ENCODE results near the gene HIP1. TPM values are rescaled to one million over a fixed set of nuclear protein-coding genes. Genes with fewer than 3 reads are reported as not detected.

Gene HIP1
- total and polyA plus RNA-seq, 2 of the 13 experiments (the other 11 are each of a cell fraction or from before 2014, with no cell fraction given): 4.5 to 6.2 TPM

DNA sequence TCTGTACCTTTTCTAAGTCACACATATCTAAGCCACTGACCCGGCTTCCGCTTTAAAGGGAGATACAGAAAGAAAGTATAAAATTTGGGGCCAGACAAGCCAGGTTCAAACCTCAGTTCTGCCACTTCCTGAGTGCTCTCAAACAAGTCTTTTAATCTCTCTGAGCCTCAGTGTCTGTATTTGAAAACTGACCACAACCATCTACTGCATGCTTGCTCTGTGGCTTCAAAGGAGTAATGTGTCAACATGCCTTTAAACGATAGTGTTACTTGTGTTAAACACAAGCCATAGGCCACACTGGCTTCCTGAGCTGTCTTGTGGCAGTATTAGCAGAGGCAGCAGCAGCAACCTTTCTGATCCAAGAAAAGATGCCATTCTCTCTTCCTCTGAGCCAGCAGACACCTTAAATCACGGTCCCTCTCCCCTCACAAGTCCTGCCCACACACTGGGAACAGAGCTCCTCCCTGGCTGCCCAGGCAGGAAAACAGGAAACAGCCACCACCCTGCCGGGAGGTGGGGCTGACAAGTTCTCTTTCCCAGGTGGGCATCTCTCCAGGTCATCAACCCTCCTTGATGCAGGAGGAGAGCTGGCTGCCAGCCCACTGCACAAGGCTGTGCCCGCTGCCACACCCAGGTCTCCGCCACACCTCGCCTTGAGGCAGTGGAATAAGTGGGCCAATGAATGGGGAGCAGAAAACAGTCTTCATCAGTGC, 10.7 kb downstream of the HIP1 start (continued):
- 0 out of 4 replicates have a peak, but pooled peaks of 1 of the 2 experiments have one; percentile 37 for TF ChIP-seq KLF16 (CRISPR knock-in tag; IDR thresholded peaks at IDR 0.05)
- no peak for TF ChIP-seq ARNTL (CRISPR knock-in tag; IDR thresholded peaks at IDR 0.05)
- no peak for TF ChIP-seq ZNF883 (CRISPR knock-in tag; IDR thresholded peaks at IDR 0.05; ENCODE audit: not compliant biosample characterization)
- TF ChIP-seq ZNF891 (CRISPR knock-in tag; IDR thresholded peaks at IDR 0.05): no peak
- TF ChIP-seq, protein P1, sequence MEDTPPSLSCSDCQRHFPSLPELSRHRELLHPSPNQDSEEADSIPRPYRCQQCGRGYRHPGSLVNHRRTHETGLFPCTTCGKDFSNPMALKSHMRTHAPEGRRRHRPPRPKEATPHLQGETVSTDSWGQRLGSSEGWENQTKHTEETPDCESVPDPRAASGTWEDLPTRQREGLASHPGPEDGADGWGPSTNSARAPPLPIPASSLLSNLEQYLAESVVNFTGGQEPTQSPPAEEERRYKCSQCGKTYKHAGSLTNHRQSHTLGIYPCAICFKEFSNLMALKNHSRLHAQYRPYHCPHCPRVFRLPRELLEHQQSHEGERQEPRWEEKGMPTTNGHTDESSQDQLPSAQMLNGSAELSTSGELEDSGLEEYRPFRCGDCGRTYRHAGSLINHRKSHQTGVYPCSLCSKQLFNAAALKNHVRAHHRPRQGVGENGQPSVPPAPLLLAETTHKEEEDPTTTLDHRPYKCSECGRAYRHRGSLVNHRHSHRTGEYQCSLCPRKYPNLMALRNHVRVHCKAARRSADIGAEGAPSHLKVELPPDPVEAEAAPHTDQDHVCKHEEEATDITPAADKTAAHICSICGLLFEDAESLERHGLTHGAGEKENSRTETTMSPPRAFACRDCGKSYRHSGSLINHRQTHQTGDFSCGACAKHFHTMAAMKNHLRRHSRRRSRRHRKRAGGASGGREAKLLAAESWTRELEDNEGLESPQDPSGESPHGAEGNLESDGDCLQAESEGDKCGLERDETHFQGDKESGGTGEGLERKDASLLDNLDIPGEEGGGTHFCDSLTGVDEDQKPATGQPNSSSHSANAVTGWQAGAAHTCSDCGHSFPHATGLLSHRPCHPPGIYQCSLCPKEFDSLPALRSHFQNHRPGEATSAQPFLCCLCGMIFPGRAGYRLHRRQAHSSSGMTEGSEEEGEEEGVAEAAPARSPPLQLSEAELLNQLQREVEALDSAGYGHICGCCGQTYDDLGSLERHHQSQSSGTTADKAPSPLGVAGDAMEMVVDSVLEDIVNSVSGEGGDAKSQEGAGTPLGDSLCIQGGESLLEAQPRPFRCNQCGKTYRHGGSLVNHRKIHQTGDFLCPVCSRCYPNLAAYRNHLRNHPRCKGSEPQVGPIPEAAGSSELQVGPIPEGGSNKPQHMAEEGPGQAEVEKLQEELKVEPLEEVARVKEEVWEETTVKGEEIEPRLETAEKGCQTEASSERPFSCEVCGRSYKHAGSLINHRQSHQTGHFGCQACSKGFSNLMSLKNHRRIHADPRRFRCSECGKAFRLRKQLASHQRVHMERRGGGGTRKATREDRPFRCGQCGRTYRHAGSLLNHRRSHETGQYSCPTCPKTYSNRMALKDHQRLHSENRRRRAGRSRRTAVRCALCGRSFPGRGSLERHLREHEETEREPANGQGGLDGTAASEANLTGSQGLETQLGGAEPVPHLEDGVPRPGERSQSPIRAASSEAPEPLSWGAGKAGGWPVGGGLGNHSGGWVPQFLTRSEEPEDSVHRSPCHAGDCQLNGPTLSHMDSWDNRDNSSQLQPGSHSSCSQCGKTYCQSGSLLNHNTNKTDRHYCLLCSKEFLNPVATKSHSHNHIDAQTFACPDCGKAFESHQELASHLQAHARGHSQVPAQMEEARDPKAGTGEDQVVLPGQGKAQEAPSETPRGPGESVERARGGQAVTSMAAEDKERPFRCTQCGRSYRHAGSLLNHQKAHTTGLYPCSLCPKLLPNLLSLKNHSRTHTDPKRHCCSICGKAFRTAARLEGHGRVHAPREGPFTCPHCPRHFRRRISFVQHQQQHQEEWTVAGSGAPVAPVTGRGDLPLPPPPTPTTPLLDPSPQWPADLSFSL (CRISPR knock-in tag; IDR thresholded peaks at IDR 0.05): peak; percentile 92
- TF ChIP-seq, protein P2, sequence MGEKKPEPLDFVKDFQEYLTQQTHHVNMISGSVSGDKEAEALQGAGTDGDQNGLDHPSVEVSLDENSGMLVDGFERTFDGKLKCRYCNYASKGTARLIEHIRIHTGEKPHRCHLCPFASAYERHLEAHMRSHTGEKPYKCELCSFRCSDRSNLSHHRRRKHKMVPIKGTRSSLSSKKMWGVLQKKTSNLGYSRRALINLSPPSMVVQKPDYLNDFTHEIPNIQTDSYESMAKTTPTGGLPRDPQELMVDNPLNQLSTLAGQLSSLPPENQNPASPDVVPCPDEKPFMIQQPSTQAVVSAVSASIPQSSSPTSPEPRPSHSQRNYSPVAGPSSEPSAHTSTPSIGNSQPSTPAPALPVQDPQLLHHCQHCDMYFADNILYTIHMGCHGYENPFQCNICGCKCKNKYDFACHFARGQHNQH (CRISPR knock-in tag; IDR thresholded peaks at IDR 0.05): 0 out of 2 replicates have a peak, but pooled peaks have one; percentile 45
- no peak for TF ChIP-seq MZF1 (CRISPR knock-in tag; IDR thresholded peaks at IDR 0.05; ENCODE audit: borderline replicate concordance)
- no peak for TF ChIP-seq HNRNPL (IDR thresholded peaks at IDR 0.05; ENCODE audit: low read depth, low read length)
- no peak for TF ChIP-seq ZNF143 (CRISPR knock-in tag; IDR thresholded peaks at IDR 0.05)
- TF ChIP-seq DPF2 (CRISPR knock-in tag; IDR thresholded peaks at IDR 0.05; ENCODE audit: borderline replicate concordance, low read depth): peak; percentile 52; the same call in 1 of the 2 replicates
- TF ChIP-seq ZNF563 (CRISPR knock-in tag; IDR thresholded peaks at IDR 0.05): no peak
- TF ChIP-seq, protein P3, sequence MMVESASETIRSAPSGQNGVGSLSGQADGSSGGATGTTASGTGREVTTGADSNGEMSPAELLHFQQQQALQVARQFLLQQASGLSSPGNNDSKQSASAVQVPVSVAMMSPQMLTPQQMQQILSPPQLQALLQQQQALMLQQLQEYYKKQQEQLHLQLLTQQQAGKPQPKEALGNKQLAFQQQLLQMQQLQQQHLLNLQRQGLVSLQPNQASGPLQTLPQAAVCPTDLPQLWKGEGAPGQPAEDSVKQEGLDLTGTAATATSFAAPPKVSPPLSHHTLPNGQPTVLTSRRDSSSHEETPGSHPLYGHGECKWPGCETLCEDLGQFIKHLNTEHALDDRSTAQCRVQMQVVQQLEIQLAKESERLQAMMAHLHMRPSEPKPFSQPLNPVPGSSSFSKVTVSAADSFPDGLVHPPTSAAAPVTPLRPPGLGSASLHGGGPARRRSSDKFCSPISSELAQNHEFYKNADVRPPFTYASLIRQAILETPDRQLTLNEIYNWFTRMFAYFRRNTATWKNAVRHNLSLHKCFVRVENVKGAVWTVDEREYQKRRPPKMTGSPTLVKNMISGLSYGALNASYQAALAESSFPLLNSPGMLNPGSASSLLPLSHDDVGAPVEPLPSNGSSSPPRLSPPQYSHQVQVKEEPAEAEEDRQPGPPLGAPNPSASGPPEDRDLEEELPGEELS (CRISPR knock-in tag; IDR thresholded peaks at IDR 0.05): peak; percentile 45
- TF ChIP-seq MAFF (IDR thresholded peaks at IDR 0.05; ENCODE audit: low read depth, low read length): no peak
- no peak for TF ChIP-seq HNRNPH1 (optimal IDR thresholded peaks at IDR 0.05; ENCODE audit: low read depth, low read length)
- TF ChIP-seq SP140L (CRISPR knock-in tag; IDR thresholded peaks at IDR 0.05; ENCODE audit: borderline replicate concordance): no peak
- no peak for TF ChIP-seq ZNF720 (CRISPR knock-in tag; IDR thresholded peaks at IDR 0.05)
- TF ChIP-seq, protein P4, sequence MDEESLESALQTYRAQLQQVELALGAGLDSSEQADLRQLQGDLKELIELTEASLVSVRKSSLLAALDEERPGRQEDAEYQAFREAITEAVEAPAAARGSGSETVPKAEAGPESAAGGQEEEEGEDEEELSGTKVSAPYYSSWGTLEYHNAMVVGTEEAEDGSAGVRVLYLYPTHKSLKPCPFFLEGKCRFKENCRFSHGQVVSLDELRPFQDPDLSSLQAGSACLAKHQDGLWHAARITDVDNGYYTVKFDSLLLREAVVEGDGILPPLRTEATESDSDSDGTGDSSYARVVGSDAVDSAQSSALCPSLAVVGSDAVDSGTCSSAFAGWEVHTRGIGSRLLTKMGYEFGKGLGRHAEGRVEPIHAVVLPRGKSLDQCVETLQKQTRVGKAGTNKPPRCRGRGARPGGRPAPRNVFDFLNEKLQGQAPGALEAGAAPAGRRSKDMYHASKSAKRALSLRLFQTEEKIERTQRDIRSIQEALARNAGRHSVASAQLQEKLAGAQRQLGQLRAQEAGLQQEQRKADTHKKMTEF (CRISPR knock-in tag; IDR thresholded peaks at IDR 0.05): peak; percentile 61; the same call in 1 of the 2 replicates
- TF ChIP-seq TMF1 (CRISPR knock-in tag; IDR thresholded peaks at IDR 0.05; ENCODE audit: low read depth): no peak

All from HepG2 (cell line).